Cardiac septum (tissue), 1 donor: ENCODE measurements around the gene TMEM167B. TPM values are rescaled to one million over a fixed set of nuclear protein-coding genes. Genes with fewer than 3 reads are reported as not detected.
A peak's percentile ranks its signal among the peaks of the same experiment; 100 is the strongest.

Experiments used
- DNase-seq: peaks from one replicate; pipeline ENCODE4 v3.0.0-alpha.2; 2020; ENCODE audit warnings: low spot score
- intact Hi-C: fragments of 100-400 bp; cut with DNase I; formaldehyde crosslinking; loops from one replicate; pipeline ENCODE4 v1.14.0; 2022
- total RNA-seq: library from RNA; stranded (reverse); fragmentation: NEBNext Ultra II Directional; extraction: Animal tissue kit (Norgen Biotek cat#: 25700); gene quantifications from one replicate; pipeline ENCODE4 v1.2.1, GENCODE V29; 2021
- donor health status: DM: no; HTN: no; CAD: no.

Gene TMEM167B
- total RNA-seq, 1 donor from 2014 or later, result 37.4 TPM

DNA sequence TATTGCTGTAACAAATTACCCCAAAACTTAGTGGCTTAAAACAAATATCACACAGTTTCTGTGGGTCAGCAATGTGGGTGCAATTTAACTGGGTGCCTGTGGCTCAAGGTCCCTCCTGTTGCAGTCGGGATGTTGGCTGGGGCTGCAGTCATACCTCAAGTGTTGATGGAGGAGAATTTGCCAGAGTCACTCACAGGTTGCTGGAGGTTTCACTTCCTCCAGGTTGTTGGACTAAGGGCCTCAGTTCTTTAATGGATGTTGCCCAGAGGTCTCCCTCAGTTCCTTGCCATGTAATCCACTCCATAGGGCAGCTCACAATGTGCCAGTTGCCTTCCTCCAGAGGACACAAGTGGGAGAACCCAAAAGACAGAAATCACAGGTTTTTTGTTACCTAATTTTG, 12.2 kb upstream of the TMEM167B start:
- intact Hi-C loops, result no loop called here
- DNase-seq, result no peak

DNA sequence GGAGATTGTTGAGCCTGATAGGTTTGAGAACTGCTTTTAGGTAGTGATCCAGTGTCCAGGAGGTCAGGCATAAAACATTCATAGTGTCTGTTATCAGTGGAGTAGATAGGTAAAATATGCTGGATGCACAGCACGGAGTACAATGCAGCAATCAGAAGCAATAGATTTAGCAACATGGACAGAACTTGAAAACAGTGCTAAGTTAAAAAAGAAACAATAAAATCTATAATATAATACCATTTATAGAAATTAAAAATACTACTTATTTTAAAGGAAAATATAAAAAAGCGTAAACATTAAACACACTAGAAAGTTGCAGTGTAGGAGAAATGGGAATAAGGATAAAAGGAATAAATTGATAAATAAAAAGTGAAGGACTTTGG, 11.3 kb upstream of the TMEM167B start:
- DNase-seq, result no peak
- intact Hi-C loops, result no loop called here

GRCh38 chr1:109080441-109081082, 10.0 kb upstream of the TMEM167B start:
- DNase-seq, result no peak
- intact Hi-C loops, result no loop called here

DNA sequence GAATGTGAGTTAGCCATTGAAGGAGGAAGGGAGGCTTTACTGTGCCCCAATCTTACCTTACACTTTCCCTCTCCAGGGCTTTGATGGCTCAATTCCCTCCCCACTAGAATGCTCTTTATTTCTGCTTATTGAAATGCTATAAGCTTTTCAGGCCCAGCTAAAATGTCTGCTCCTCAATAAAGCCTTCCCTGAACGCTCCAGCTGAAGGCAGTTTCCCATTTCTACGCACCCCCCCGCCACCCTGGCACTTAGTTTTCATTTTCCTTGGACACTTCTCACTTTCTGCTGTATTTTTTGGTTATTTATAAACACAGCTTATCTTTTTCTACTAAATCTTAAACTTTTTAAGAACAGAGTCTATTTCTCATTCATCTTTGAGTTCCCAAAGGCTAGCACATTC, 7.1 kb upstream of the TMEM167B start:
- DNase-seq, result no peak

DNA sequence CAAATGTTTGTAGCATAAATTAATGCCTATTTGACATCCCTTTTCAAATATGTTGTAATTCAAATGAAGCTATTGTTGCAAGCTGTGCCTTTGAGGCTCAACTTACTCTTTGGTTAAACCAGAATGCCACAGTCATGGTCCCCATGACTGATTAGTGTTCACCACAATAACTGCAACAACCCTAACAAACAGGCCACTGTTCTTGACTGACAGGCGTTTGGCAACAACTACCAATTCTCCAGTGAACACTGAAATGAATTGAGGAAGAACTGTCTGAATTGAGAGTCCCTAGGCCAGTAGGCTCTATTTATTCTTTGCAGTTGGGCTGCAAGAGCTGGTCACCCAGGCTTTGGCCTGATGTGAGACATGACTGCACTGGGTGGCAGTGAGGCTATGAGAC, 6.6 kb upstream of the TMEM167B start:
- intact Hi-C loops, result no loop called here
- no peak for DNase-seq

More for the DNA sequence above, 7.1 kb upstream of the TMEM167B start:
- intact Hi-C loops, result no loop called here

DNA sequence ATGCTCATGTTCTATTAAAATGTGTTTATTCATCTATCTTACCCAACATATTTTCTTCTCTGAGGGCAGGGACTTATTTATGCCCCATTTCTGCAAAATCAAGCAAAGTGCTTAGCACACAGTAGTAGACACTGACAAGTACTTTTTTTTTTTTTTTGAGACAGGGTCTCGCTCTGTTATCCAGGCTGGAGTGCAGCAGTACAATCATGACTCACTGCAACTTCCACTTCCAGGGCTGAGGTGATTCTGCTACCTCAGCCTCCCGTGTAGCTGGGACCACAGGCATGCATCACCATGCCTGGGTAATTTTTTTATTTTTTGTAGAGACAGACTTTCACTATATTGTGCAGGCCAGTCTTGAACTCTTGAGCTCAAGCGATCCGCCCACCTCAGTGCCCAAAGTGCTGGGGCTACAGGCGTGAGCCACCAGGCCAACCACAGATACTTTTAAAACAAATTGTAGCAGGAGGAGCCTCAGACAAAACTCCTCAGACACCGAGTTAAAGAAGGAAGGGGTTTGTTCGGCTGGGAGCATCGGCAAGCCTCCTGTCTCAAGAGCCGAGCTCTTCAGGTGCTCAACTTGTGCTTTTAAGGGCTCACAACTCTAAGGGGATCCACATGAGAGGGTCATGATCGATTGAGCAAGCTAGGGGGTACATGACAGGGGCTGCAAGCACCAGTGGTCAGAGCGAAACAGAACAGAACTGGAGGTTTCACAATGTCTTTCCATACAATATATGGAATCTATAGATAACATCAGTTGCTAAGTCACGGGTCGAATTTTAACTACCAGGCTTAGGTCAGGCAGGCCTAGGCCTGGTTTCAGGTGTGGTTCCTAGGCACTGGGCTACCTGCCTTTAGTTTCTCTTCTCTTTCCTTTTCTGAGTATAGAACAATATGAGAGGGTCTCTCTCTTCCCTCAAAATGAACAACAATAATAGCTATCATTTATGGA, 5.7 kb upstream of the TMEM167B start:
- intact Hi-C loops, result no loop called here
- DNase-seq, result no peak

- DNase-seq, result no peak
- intact Hi-C loops, result loop anchor here (1.0 to 10.0 kb wide), 4 partner anchors 11 to 265 kb away; partner anchors contain the start of genes CLCC1 and TAF13
Observed at GRCh38 chr1:109089242-109090015, 1.1 kb upstream of the TMEM167B start.

- DNase-seq, result no peak
- intact Hi-C loops, result loop anchor here (5.0 to 10.0 kb wide), 2 partner anchors 129 to 266 kb away; partner anchors contain the start of gene CLCC1
Observed at GRCh38 chr1:109091078-109091838, 694 bp downstream of the TMEM167B start.

DNA sequence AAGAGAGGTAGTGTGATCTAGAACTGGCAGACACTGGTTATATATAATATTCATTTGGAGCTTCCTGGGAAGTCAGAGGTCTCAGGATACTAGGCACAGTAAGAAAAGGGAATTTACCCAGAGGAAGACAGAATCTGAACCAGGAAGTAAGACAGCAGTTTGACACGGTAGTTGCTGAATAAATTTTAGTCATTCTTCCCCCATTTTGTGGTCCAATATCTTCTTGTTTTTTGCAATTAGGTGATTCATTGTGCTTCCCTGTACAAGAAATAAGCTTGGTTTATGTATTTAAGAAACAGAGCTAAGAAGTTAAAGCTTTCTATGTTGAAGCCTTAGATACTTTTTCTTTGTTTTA, 1.3 kb downstream of the TMEM167B start:
- no peak for DNase-seq
- intact Hi-C loops, result loop anchor here (5.0 to 10.0 kb wide), 2 partner anchors 130 to 267 kb away; partner anchors contain the start of gene CLCC1

- intact Hi-C loops, result loop anchor here (5.0 to 10.0 kb wide), 2 partner anchors 132 to 270 kb away; partner anchors contain the start of gene CLCC1
- DNase-seq, result no peak
Observed at GRCh38 chr1:109094377-109094803, 3.8 kb downstream of the TMEM167B start.

- no peak for DNase-seq
- intact Hi-C loops, result loop anchor here (5.0 to 10.0 kb wide), 2 partner anchors 133 to 270 kb away; partner anchors contain the start of gene CLCC1
Observed at GRCh38 chr1:109094871-109095270, 4.3 kb downstream of the TMEM167B start.

DNA sequence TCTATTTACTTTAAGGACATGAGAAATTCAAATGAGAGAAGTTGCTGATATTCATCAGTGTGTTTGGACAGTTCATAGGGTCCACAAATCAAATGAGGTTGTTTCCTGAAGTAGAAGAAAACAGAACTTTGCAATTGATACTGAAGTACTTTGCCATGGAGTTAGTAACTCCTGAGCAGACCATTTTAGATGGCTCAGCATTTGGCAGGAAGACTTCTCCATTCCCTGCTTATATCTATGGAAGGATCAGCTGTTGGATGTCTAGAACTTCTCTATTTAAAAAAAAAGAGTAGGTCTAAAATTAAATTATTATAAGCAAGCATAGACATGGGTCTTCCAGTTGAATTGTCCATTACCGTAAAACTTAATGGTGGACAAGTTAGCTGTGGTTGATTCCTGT, 5.1 kb downstream of the TMEM167B start:
- intact Hi-C loops, result loop anchor here (10.0 kb wide), 1 partner anchor 271 kb away; no protein-coding TSS in a partner anchor
- no peak for DNase-seq

DNA sequence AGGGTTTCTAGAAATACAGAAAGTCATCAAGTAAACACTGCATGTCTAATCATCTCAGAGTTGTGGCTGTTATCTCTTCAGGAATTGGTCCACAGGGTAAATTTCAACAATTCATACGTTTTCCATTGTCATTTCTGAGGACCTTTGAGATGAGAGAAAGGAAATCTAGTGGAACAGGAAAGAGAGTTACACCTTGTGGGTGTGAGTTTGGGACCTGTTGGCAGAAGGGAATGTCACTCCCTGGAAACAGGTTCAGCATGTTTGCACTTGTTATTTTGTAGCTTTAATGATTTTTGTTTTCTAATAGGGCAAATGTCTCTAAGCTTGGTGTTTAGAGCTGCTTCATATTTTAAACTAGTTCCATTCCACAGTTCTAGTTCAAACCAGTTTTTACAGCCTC, 5.6 kb downstream of the TMEM167B start:
- no peak for DNase-seq
- intact Hi-C loops, result loop anchor here (10.0 kb wide), 1 partner anchor 271 kb away; no protein-coding TSS in a partner anchor

DNA sequence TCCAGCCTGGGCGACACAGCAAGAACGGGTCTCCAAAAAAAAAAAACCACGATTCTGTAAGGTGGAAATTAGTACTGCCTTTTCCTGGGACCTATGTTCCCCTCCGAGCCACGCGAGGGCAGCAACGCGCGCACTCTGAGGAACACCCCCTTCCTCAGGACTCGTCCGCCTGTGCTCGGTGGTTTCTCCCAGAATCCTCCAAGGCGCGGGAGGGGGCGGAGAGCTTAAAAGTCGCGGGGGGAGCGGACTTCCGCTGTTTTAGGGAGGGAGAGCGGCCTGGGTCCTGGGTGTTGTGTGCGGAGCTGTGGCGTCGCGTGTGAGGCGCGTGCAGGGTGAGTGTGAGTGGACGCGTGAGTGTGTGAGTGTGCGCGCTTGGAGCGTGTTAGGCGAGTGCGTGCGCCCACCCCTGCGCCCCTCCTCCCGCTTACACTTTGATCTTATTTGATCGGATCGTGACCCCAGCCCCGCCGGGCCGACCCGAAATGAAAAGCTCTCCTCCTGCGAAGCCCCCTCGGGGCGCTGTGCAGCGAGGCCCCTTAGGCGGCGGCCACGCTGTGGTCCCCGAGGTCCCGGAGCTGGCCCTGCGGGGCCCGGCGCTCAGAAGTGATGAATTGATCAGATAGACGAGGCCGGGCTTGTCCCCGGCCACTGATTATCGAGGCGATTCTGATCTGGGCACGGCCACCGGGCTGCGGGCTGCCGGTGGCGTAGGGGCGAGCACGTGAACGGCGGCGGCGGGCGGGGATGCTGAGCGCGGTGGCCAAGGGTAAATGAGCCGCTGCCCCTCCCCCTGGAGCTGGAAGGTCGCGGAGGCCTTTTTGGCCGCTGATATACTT, 9.6 kb downstream of the TMEM167B start:
- intact Hi-C loops, result loop anchor here (1.0 to 10.0 kb wide), 5 partner anchors 10 to 275 kb away; partner anchors contain the start of genes SARS1, TAF13, TMEM167B and WDR47

GRCh38 chr1:109104364-109105151, 14.0 kb downstream of the TMEM167B start:
- DNase-seq, result no peak
- intact Hi-C loops, result loop anchor here (5.0 kb wide), 1 partner anchor 108 kb away; the partner anchor contains the start of gene SARS1

More for the DNA sequence above, 9.6 kb downstream of the TMEM167B start:
- peak; percentile 99 for DNase-seq

GRCh38 chr1:109105881-109106280, 15.3 kb downstream of the TMEM167B start:
- intact Hi-C loops, result no loop called here
- no peak for DNase-seq

GRCh38 chr1:109107785-109108184, 17.2 kb downstream of the TMEM167B start:
- no peak for DNase-seq
- intact Hi-C loops, result no loop called here
